Hematopoietic multipotent progenitor cell treated with erythropoietin and hydrocortisone succinate and interleukin-3 and kit ligand, for 4 days (in vitro differentiated cells): Measurements from ENCODE around the gene ZNF282.

Experiments used
- DNase-seq: peaks from one replicate; pipeline ENCODE4 v3.0.0-alpha.2; 2015

The ZNF282 gene

DNA sequence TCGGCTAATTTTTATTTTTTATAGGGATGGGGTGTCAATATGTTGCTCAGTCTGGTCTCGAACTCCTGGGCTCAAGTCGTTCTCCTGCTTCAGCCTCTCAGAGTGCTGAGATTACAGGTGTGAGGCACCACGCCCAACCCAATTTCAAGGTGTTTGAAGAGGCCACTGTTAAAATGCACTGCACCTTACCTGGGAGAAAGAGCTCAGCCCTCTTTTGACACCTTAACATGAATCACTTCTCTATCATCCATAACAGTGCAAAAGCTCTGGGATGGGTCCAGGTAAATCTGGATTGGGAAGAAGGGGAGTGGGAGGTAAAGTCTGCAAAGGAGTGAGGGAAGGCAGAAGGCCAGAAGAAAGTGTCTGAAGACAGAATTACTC, 557 bp upstream of the ZNF282 start:
- DNase-seq, result no peak

DNA sequence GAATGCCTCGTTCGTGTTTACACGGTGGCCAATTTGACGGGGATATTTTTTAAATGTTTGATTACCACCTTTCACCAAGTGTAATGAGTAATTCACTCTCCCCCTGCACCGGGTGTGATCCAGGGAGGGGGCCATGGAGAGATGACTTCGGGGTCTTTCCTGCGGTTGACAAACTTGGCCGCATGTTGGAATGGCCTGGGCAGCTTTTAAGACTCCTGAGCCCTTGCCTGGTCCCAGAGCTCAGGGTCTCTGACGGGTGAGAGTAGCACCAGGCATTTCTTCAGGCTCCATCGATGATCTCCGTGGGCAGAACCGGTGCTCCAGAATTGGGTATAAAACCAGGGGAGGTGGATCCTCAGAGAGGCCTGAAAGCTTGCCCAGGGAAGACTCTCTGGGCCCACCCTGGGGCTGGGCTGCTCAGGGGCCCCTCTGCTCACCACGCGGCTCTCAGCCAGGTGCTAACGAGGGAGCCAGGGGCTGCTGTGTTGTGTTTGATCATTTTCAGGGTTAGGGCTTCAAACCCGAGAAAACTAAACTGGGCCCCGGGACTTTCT, 882 bp downstream of the ZNF282 start:
- DNase-seq, result peak; percentile 41

DNA sequence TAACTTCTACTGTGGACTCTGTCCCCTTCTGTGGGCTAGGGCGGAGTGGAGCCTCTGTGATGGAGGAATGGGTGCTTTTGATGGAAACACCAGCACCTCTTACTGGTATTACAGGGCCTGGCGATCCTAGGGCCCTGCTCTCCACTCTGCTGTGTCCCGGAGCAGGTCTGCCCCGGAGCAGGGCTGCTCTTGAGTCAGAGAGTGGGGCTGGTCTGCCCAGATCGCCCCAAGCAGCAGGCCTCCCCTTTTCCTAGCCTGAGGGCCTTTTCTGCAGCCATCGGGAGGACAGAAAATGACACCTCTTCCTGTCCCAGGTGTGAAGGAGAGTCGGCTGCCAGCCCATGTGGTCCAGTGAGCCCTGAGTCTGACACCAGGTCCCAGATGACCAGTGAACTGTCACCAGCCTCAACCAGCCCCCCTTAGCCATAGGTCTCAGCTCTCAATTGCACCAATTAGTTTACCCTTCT, 1.4 kb downstream of the ZNF282 start:
- DNase-seq, result peak; percentile 40

DNA sequence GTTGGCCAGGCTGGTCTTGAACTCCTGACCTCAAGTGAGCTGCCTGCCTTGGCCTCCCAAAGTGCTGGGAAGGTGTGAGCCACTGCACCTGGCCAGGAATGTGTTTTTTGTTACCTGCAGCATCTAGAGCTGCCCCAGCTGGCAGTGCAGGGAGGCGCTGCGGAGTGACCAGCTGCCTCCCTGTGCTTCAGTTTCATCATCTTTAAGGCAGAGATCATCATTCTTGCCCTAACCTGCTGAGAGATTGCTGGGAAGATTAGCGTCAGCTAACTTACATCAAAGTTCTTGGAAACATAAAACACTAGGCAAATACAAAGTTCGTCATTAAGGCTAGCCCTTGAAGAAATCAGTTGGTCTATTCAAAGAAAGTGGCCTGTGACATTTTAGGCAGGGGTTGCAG, 2.3 kb downstream of the ZNF282 start:
- no peak for DNase-seq

GRCh38 chr7:149198161-149198816, 2.9 kb downstream of the ZNF282 start:
- DNase-seq, result no peak

- DNase-seq, result no peak
Observed at GRCh38 chr7:149199234-149199995, 4.1 kb downstream of the ZNF282 start.

GRCh38 chr7:149202831-149203231, 7.5 kb downstream of the ZNF282 start:
- DNase-seq, result no peak

GRCh38 chr7:149205690-149206381, 10.5 kb downstream of the ZNF282 start:
- no peak for DNase-seq

- no peak for DNase-seq
Observed at GRCh38 chr7:149207324-149208035, 12.1 kb downstream of the ZNF282 start.

- DNase-seq, result peak; percentile 77
Observed at GRCh38 chr7:149209518-149210269, 14.3 kb downstream of the ZNF282 start.

DNA sequence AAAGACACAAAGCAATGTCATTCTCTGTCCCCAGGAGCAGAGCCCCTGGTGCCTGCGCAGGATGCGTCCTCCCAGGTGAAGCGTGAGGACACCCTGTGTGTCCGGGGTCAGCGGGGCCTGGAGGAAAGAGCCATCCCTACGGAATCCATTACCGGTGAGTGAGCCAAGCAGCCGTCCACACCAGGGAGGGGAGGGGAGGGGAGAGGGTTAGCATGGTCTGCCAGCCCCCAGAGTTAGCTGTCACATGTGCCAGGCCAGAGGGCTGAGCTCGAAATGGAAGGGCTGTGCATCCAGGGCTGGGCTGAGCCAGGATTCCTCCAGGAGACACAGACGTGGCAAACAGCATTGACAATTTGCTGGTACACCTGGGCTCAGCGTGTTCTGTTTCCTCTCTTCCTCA, 15.2 kb downstream of the ZNF282 start:
- DNase-seq, result no peak

- no peak for DNase-seq
Observed at GRCh38 chr7:149214020-149214720, 18.8 kb downstream of the ZNF282 start.

DNA sequence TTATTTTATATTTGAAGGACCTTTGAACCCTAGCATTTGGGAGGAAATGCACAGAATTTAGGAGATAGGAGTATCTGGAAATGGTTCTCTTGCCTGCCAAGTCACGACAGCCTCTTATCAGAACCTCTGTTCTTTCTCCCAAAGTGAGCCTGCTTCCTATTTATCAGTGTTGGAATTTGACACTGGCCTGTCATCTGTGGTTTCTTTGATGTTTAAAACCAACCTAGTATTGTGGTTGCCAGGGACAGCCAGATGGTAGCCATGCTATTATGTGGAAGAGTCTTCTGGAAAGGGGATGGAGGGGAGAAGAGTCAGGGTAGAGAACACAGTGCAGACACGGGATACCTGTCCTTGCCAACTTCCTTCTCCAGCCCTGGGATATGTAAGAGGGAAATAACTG, 21.1 kb downstream of the ZNF282 start:
- no peak for DNase-seq

DNA sequence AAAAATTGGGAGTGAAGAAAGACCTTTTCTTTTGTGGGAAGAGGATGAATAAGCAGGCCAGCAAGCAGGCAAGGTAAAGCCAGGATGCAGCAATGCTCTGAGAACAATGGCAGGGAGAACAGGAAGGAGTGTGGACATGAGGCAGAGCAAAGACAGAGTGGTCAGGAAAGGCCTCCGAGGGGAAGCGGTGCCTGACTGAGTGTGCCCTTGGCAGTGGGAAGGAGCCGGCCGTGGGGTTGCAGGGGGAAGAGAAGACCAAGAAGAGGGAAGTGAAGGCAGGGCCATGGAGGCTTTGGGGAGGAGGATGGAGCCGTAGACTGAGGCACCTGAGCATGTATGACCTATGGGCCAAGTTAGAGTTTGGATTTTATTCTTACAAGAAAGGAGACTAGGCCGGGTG, 22.2 kb downstream of the ZNF282 start:
- DNase-seq, result no peak

- DNase-seq, result no peak
Observed at GRCh38 chr7:149218469-149219420, 23.4 kb downstream of the ZNF282 start.

GRCh38 chr7:149220534-149220933, 25.2 kb downstream of the ZNF282 start:
- DNase-seq, result no peak

- DNase-seq, result no peak
Observed at GRCh38 chr7:149223176-149223575, 27.8 kb downstream of the ZNF282 start.

GRCh38 chr7:149223761-149224160, 28.4 kb downstream of the ZNF282 start:
- DNase-seq, result no peak

GRCh38 chr7:149224352-149224751, 29.0 kb downstream of the ZNF282 start:
- no peak for DNase-seq

- no peak for DNase-seq
Observed at GRCh38 chr7:149225106-149225505, 29.8 kb downstream of the ZNF282 start.
